IMR-90 (cell line): ENCODE measurements around the gene TRIM66. TPM values are rescaled to one million over a fixed set of nuclear protein-coding genes. Genes with fewer than 3 reads are reported as not detected.

Experiments
- ATAC-seq: fragments of 200-7000 bp; cut with Tn5 transposase; 2 replicates; pipeline ENCODE4 v1.9.1; 2020; ENCODE audit warnings: low read depth, mild to moderate bottlenecking, moderate library complexity
- BruUV-seq: library from RNA; stranded (reverse); fragments of 400-500 nt; replicated peaks from 2 replicates; lab custom pipeline; 2021; lab: Mats Ljungman, UMichigan
- CTCF ChIA-PET: fragments of 300-600 bp; formaldehyde crosslinking; extraction: SDS; loops from one replicate; lab custom pipeline; 2021; ENCODE audit warnings: antibody characterized with exemption; lab: Yijun Ruan, JAX
- POLR2A ChIA-PET: fragments of 300-600 bp; sonication (Branson Sonifier 250); formaldehyde crosslinking; loops from one replicate; lab custom pipeline; 2022; ENCODE audit warnings: antibody characterized with exemption; ENCODE audit not compliant: unreplicated experiment; lab: Charles Lee
- DNase-seq: peaks from one replicate; pipeline ENCODE4 v3.0.0; 2013
- H2AFZ ChIP-seq: replicated peaks from 2 replicates; pipeline ENCODE3; 2013; ENCODE audit warnings: low read length, mild to moderate bottlenecking; ENCODE audit not compliant: poor library complexity
- H2AK5ac ChIP-seq: 2 replicates; pipeline ENCODE4 v1.6.1; 2013; ENCODE audit warnings: low read depth, low read length, inconsistent platforms
- H2AK9ac ChIP-seq: replicated peaks from 2 replicates; pipeline ENCODE3; 2013; ENCODE audit warnings: mild to moderate bottlenecking, low read depth, low read length, moderate library complexity; ENCODE audit not compliant: poor library complexity
- H2BK120ac ChIP-seq: 2 replicates; pipeline ENCODE4 v1.6.1; 2013; ENCODE audit warnings: low read depth, low read length, inconsistent platforms
- H2BK15ac ChIP-seq: 3 replicates; pipeline ENCODE4 v1.6.1; 2013; ENCODE audit warnings: low read depth, low read length, inconsistent platforms
- H2BK20ac ChIP-seq: 2 replicates; pipeline ENCODE4 v1.6.1; 2013; ENCODE audit warnings: low read depth, mild to moderate bottlenecking, inconsistent platforms, low read length, moderate library complexity
- H2BK5ac ChIP-seq: 2 replicates; pipeline ENCODE4 v1.6.1; 2013; ENCODE audit warnings: mild to moderate bottlenecking, low read depth, low read length, inconsistent platforms; ENCODE audit not compliant: poor library complexity, severe bottlenecking
- H3K14ac ChIP-seq: replicated peaks from 2 replicates; pipeline ENCODE4 v1.6.1; 2013; ENCODE audit warnings: low read depth, low read length, inconsistent platforms
- H3K18ac ChIP-seq: 2 replicates; pipeline ENCODE4 v1.6.1; 2013; ENCODE audit warnings: low read depth, low read length, control low read depth
- H3K23ac ChIP-seq: 2 replicates; pipeline ENCODE4 v1.6.1; 2013; ENCODE audit warnings: low read depth, low read length, inconsistent platforms
- H3K27ac ChIP-seq: 2 replicates; pipeline ENCODE4 v1.5.1; 2013; ENCODE audit warnings: mild to moderate bottlenecking, control low read depth, low read length; ENCODE audit not compliant: insufficient read depth
- H3K27me3 ChIP-seq: 2 replicates; pipeline ENCODE4 v1.6.1; 2013; ENCODE audit warnings: low read length; ENCODE audit not compliant: control insufficient read depth, insufficient read depth
- H3K36me3 ChIP-seq: 2 replicates; pipeline ENCODE4 v1.6.1; 2013; ENCODE audit warnings: low read length, mixed read lengths; ENCODE audit not compliant: control insufficient read depth, insufficient read depth
- H3K4ac ChIP-seq: 2 replicates; pipeline ENCODE4 v1.6.1; 2013; ENCODE audit warnings: low read depth, low read length, inconsistent platforms
- H3K4me1 ChIP-seq: 2 replicates; pipeline ENCODE4 v1.6.1; 2013; ENCODE audit warnings: low read length, mixed read lengths; ENCODE audit not compliant: control insufficient read depth, insufficient read depth
- H3K4me2 ChIP-seq: 2 replicates; pipeline ENCODE4 v1.6.1; 2013; ENCODE audit warnings: low read depth, mild to moderate bottlenecking, control low read depth, low read length, moderate library complexity
- H3K4me3 ChIP-seq: 2 replicates; pipeline ENCODE4 v1.5.1; 2013; ENCODE audit warnings: low read depth, mild to moderate bottlenecking, control low read depth, low read length, moderate library complexity; ENCODE audit not compliant: insufficient read depth
- H3K56ac ChIP-seq: 2 replicates; pipeline ENCODE4 v1.6.1; 2013; ENCODE audit warnings: low read length, inconsistent platforms; ENCODE audit not compliant: insufficient read depth; ENCODE audit errors: extremely low read depth
- H3K79me1 ChIP-seq, 2 experiments: 2 replicates each; pipeline ENCODE4 v1.6.1; 2013; ENCODE audit warnings: low read length in 2 of 2, inconsistent platforms in 1 of 2, low read depth in 1 of 2
- H3K9ac ChIP-seq: 2 replicates; pipeline ENCODE4 v1.6.1; 2013; ENCODE audit warnings: low read depth, low read length, control low read depth
- H3K9me1 ChIP-seq: 2 replicates; pipeline ENCODE4 v1.6.1; 2013; ENCODE audit warnings: low read length, inconsistent platforms; ENCODE audit not compliant: insufficient read depth
- H3K9me3 ChIP-seq: 2 replicates; pipeline ENCODE4 v1.6.1; 2013; ENCODE audit warnings: low read length; ENCODE audit not compliant: control insufficient read depth, insufficient read depth
- H4K20me1 ChIP-seq: 2 replicates; pipeline ENCODE4 v1.6.1; 2013; ENCODE audit warnings: low read length, inconsistent platforms; ENCODE audit not compliant: insufficient read depth
- H4K5ac ChIP-seq: 2 replicates; pipeline ENCODE4 v1.6.1; 2013; ENCODE audit warnings: mild to moderate bottlenecking, low read depth, low read length, control low read depth
- H4K8ac ChIP-seq, 2 experiments: 2 replicates each; pipeline ENCODE4 v1.6.1; 2013; ENCODE audit warnings: low read depth in 2 of 2, low read length in 2 of 2, control low read depth in 1 of 2, inconsistent platforms in 1 of 2
- H4K91ac ChIP-seq: 2 replicates; pipeline ENCODE4 v1.6.1; 2013; ENCODE audit warnings: low read depth, low read length, inconsistent platforms; ENCODE audit not compliant: insufficient read depth
- CEBPB ChIP-seq: IDR thresholded peaks from 2 replicates; pipeline ENCODE4 v1.6.1; 2012; ENCODE audit warnings: low read depth, low read length, improper control_type of control experiment
- WGBS, 2 experiments: methylation state at CpG; one replicate each; pipeline versions ENCODE4 v1.1.5 to v1.1.7; 2013; ENCODE audit warnings: missing lambda C conversion rate in 2 of 2; ENCODE audit not compliant: insufficient read length in 1 of 2; ENCODE audit errors: extremely low coverage in 2 of 2; 5-methylcytosine and 5-hydroxymethylcytosine counted together
- dilution Hi-C: fragments of 300-500 bp; cut with HindIII; formaldehyde crosslinking; loops from one replicate; pipeline ENCODE4 v1.14.3; 2018; ENCODE audit warnings: low sequenced_read_pairs; ENCODE audit not compliant: unreplicated experiment
- in situ Hi-C: fragments of 300-500 bp; cut with MboI; formaldehyde crosslinking; loops from 3 replicates; pipeline ENCODE4 v1.14.3; 2019; ENCODE audit warnings: low sequenced_read_pairs, inconsistent platforms, mixed read lengths
- intact Hi-C: fragments of 100-400 bp; cut with micrococcal nuclease; formaldehyde crosslinking; loops from 2 replicates; pipeline ENCODE4 v1.10.0; 2022
- polyA plus RNA-seq, 3 experiments: library from polyadenylated mRNA; depleted of rRNA; stranded (reverse); fragments of >200 nt; gene quantifications; 2 replicates each; pipeline ENCODE4 v1.2.3, GENCODE V29; 2012; ENCODE audit warnings: low replicate concordance in 1 of 3
- total RNA-seq: library from RNA; depleted of rRNA; stranded (reverse); fragments of >200 nt; gene quantifications from 2 replicates; pipeline ENCODE4 v1.2.3, GENCODE V29; 2012

Gene TRIM66
- total and polyA plus RNA-seq, 2 of the 4 experiments (the other 2 are of a cell fraction), result 4.4 to 5.0 TPM

DNA sequence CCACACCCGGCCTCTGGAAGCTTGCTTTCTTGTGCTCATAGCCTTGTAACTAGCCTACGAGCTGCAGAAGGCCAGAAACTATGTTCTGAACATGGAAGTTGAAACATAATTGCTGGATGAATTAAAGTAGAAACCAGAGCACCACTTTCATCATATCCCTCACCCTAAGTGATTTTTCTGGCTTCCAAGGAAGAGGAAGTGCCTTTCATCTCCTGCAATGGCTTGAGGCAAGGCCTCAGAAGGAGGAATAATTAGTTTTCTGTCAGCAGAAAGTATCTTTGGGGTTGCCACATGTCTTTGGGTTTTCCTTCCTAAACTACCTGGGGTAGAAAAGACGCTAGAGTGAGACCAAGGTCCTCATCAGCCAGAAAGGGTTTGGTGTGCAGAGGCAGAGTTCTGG, 14.6 kb upstream of the TRIM66 start:
- ATAC-seq, result no peak
- Histone ChIP-seq H3K9ac (no peak overlapping the region), H3K9me3 (no peaks in the 10 kb centered on the region), H4K8ac (no peak overlapping the region), H2AFZ (no peak overlapping the region), H4K5ac (no peak overlapping the region), H3K56ac (no peak overlapping the region), H4K20me1 (no peaks in the 10 kb centered on the region), H2AK9ac (no peak overlapping the region), H3K36me3 (peaks cover 88% of the 10 kb centered on the region), H3K9me1 (peaks cover 11% of the 10 kb centered on the region; the same call in 1 of the 2 replicates), H3K27me3 (no peaks in the 10 kb centered on the region), H3K79me1 (peaks cover 25 to 85% of the 10 kb centered on the region in 2 experiments), H2BK120ac (no peak overlapping the region), H2BK20ac (no peak overlapping the region), H3K4ac (no peak overlapping the region), H3K18ac (no peak overlapping the region), H3K23ac (no peak overlapping the region), H2BK15ac (no peak overlapping the region), H4K91ac (no peak overlapping the region), H3K14ac (no peak overlapping the region), H2AK5ac (no peak overlapping the region), H2BK5ac (no peak overlapping the region), H3K4me3 (no peak overlapping the region), H3K4me1 (peaks cover 10% of the 10 kb centered on the region), H3K27ac (no peak overlapping the region), H3K4me2 (no peak overlapping the region)
- TF ChIP-seq CEBPB, result no peak
- intact Hi-C loops (loop anchor here (10.0 kb wide), 1 partner anchor 438 kb away; no protein-coding TSS in a partner anchor), dilution Hi-C loops (no loop called here), in situ Hi-C loops (loop anchor here (25.0 kb wide), 1 partner anchor 440 kb away; no protein-coding TSS in a partner anchor)
- no TSS peak for BruUV-seq
- WGBS, 2 experiments, result no CpG with 5 or more reads among the region's 3 CpGs
- ChIA-PET POLR2A (no interaction called here), CTCF (no interaction called here)
- DNase-seq, result no peak
